ENCODE results near the gene MYO7B.

GRCh38 chr2:127604986-127605385 lies 69.5 kb downstream of the MYO7B start:
- TF ChIP-seq CTCF (IDR thresholded peaks at IDR 0.05; ENCODE audit: low read length), result no peak
- TF ChIP-seq EZH2phosphoT487 (IDR thresholded peaks at IDR 0.05; ENCODE audit: low read length), result no peak
